AG09309 (cell line): ENCODE results near the gene GRB10.

ENCODE experiments used
- DNase-seq: peaks from one replicate; pipeline ENCODE4 v3.0.0-alpha.2; 2010; ENCODE audit warnings: low read depth
- H3K4me3 ChIP-seq: 2 replicates; pipeline ENCODE4 v1.5.1; 2011; ENCODE audit warnings: mild to moderate bottlenecking, low read depth, low read length, moderate library complexity; ENCODE audit not compliant: control insufficient read depth
- TF ChIP-seq, protein P1 (sequence below): IDR thresholded peaks from 2 replicates; pipeline ENCODE4 v1.5.1; 2011; ENCODE audit warnings: mild to moderate bottlenecking, low read depth, low read length, inconsistent platforms; ENCODE audit not compliant: insufficient read depth, control insufficient read depth; ENCODE audit errors: missing control alignments

GRB10 gene

DNA sequence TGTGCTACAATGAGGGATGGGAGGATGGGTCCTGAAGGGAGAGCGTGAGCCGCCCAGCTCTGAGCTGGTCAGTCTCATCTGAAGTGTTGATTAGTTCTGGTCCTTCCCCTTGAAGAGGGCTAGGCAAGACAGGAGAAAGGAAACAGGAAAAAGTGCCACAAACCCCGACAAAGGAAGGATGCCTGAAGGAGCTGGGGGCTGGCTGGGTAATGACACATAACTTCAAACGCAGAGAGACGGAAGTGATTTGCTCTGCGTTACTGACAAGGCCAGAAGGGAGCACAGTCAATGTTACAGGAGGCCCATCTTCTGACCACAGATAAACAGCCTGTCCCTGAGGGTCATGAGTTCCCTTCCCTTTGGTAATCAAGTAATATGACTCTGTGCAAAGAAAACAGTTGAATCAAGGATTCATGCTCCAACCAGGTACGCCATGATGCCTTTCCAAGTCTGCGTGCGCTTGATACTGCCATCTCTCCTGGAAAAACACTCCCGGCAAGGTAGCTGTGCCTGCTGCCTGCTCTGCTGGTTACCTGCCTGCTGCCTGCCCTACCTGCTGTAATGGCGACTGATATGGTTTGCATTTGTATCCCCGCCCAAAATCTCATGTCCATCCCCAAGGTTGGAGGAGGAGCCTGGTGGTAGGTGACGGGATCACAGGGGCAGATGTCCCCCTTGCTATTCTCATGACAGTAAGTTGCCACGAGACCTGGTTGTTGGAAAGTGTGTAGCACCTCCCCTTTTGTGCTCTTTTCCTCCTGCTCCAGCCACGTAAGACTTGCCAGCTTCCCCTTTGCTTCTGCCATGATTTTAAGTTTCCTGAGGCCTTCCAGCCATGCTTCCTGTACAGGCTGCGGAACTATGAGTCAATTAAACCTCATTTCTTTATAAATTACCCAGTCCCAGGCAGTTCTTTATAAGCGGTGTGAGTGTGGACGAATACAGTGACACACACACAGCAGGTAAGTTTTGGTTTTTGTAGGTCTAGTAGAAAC is 57.9 kb downstream of the GRB10 start:
- TF ChIP-seq, protein P1, sequence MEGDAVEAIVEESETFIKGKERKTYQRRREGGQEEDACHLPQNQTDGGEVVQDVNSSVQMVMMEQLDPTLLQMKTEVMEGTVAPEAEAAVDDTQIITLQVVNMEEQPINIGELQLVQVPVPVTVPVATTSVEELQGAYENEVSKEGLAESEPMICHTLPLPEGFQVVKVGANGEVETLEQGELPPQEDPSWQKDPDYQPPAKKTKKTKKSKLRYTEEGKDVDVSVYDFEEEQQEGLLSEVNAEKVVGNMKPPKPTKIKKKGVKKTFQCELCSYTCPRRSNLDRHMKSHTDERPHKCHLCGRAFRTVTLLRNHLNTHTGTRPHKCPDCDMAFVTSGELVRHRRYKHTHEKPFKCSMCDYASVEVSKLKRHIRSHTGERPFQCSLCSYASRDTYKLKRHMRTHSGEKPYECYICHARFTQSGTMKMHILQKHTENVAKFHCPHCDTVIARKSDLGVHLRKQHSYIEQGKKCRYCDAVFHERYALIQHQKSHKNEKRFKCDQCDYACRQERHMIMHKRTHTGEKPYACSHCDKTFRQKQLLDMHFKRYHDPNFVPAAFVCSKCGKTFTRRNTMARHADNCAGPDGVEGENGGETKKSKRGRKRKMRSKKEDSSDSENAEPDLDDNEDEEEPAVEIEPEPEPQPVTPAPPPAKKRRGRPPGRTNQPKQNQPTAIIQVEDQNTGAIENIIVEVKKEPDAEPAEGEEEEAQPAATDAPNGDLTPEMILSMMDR = no peak
- no peak overlapping the region for H3K4me3 ChIP-seq
- no peak for DNase-seq

DNA sequence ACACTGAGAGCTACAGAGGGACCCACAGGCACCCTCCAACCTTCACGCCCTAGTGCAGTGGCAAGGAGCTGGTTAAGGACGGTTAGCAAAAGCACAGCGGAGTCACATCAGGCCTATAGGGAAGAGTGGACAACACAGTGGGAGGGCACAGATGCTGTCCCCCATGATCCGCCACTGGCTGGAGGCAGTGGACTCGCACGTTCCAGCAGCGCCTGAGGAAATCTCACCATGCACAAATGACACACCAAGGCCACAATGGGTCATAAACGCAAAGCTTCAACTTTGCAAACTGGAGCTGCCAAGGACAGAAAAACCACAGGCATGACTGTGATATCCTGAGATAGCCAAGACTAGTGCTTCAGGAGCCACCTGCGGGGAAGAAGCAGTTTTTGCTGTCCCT is 58.8 kb downstream of the GRB10 start:
- TF ChIP-seq, protein P1 = no peak
- DNase-seq = no peak
- no peak overlapping the region for H3K4me3 ChIP-seq

DNA sequence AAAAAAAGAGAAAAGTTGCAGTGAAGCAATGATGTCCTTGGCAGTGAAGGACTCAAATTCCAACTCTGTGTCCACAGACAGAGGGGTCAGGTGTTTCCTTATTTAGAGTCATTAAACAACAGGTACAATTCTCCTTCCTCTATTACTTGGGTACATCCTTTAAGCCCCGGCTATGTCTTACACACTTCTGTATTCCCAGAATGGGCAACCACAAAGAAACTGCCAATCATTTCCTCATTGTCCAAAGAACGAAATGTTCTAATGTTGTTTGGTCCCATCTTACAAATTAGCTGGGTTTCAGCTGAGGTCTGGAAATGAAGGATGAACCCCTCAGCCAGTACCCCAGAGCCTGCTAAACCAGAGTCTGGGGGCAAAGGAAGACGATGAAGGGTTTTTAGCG is 59.5 kb downstream of the GRB10 start:
- DNase-seq = no peak
- H3K4me3 ChIP-seq = no peak overlapping the region
- TF ChIP-seq, protein P1 = no peak

DNA sequence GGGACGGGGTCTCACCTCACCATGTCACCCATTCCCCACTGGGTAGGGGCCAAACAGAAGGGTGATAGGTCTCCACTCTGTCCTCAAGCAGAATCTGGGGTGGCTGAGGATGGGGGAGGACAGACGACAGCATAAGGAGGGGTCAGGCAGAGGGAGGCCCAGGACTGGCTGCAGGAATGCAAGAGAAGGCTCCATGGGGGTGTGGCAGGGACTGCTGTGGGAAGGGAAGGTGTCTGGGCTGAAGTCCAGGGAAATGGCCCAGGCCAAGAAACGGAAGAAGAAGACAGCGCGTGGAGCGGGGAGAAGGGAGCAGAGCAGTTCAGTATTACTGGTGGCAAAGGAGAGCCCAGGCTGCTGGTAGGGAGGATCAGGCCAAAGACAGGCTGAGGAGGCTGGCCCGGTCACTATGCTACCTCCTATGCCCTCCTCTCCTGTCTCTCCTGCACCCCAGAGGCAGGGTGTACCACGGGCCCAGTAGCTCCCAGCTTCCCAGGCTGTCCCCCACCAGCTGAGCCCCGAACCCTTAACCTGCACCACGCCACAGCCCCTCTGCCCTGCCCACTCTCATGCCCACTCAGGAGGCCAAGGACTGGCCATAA is 60.9 kb downstream of the GRB10 start:
- H3K4me3 ChIP-seq = no peak overlapping the region
- no peak for DNase-seq
- TF ChIP-seq, protein P1 = no peak

DNA sequence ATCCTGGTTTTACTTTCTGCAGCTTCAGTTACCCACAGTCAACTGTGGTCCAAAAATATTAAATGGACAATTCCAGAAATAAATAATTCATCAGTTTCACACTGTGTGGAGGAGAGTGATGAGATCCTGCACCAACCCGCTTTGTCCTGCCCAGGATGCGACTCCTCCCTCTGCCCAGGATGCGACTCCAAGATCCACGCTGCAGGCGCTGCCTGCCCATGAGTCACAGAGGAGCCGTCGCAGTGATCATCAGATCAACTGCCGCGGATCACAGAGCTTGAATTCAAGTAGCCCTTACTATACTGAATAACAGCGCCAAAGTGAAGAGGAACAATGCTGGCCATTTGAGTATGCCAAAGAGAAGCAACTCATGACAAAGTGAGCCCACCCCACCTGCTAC is 61.5 kb downstream of the GRB10 start:
- H3K4me3 ChIP-seq = no peak overlapping the region
- TF ChIP-seq, protein P1 = no peak
- no peak for DNase-seq

DNA sequence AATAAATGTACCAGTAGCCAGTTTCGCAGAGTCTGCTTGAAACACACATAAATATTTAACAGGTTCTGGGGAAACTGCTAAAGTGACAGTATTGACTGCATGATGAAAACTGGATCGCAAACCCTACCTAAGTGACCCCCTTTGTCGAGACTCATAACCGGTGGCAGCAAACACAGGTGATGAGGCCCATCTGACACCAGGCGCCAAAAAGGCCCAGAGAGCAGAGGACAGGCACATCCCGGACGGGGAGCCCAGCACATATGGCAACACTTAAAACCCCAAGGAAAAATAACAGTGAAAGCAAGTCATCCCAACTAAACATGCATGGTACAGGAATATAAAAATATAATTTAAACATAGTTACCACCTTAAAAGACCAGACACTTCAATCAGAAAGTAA is 62.4 kb downstream of the GRB10 start:
- no peak overlapping the region for H3K4me3 ChIP-seq
- TF ChIP-seq, protein P1 = no peak
- DNase-seq = no peak
